Effector memory CD4-positive, alpha-beta T cell (primary cell): ENCODE measurements around the gene PATE4.
"Not testable (repeated sequence)": the region's sequence is repeated elsewhere in the genome, so short reads cannot be mapped to it uniquely, and the experiment has no call there.

Experiments
- DNase-seq, 3 donors: peaks; one replicate each; pipeline ENCODE4 v3.0.0-alpha.2; 2020
- H3K27ac ChIP-seq: 2 replicates; pipeline ENCODE4 v1.7.0; 2013; ENCODE audit warnings: mild to moderate bottlenecking, low read length, moderate library complexity; ENCODE audit not compliant: insufficient read depth, poor library complexity, severe bottlenecking
- H3K27me3 ChIP-seq: replicated peaks from 2 replicates; pipeline ENCODE4 v1.7.0; 2013; ENCODE audit warnings: mild to moderate bottlenecking, low read length; ENCODE audit not compliant: insufficient read depth, control insufficient read depth, poor library complexity, severe bottlenecking
- H3K36me3 ChIP-seq: 2 replicates; pipeline ENCODE4 v1.7.0; 2013; ENCODE audit warnings: mild to moderate bottlenecking, low read length, moderate library complexity; ENCODE audit not compliant: control insufficient read depth, insufficient read depth
- H3K4me1 ChIP-seq: 2 replicates; pipeline ENCODE4 v1.7.0; 2013; ENCODE audit warnings: low read length, mild to moderate bottlenecking; ENCODE audit not compliant: control insufficient read depth, insufficient read depth, poor library complexity, severe bottlenecking
- H3K4me3 ChIP-seq: 2 replicates; pipeline ENCODE4 v1.7.0; 2013; ENCODE audit warnings: low read length, low read depth, mild to moderate bottlenecking; ENCODE audit not compliant: insufficient read depth, poor library complexity, severe bottlenecking
- H3K9me3 ChIP-seq: 2 replicates; pipeline ENCODE4 v1.7.0; 2013; ENCODE audit warnings: mild to moderate bottlenecking, low read length, moderate library complexity; ENCODE audit not compliant: control insufficient read depth

Gene PATE4

GRCh38 chr11:125846188-125846587, 13.1 kb downstream of the PATE4 start:
- H3K27ac ChIP-seq = no peak overlapping the region
- H3K4me3 ChIP-seq = no peak overlapping the region
- H3K9me3 ChIP-seq = no peaks in the 10 kb centered on the region
- no peaks in the 10 kb centered on the region for H3K4me1 ChIP-seq
- DNase-seq = no peak
- H3K36me3 ChIP-seq = no peaks in the 10 kb centered on the region
- H3K27me3 ChIP-seq = no peaks in the 10 kb centered on the region

DNA sequence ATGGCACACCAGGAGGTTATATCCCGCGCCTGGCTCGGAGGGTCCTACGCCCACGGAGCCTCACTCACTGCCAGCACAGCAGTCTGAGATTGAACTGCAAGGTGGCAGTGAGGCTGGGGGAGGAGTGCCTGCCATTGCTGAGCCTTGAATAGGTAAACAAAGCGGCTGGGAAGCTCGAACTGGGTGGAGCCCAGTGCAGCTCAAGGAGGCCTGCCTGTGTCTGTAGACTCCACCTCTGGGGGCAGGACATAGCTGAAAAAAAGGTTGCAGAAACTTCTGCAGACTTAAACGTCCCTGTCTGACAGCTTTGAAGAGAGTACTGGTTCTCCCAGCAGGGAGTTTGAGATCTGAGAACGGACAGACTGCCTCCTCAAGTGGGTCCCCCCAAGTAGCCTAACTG, 24.6 kb downstream of the PATE4 start:
- not testable (repeated sequence) for H3K36me3 ChIP-seq, H3K9me3 ChIP-seq, DNase-seq, H3K4me3 ChIP-seq, H3K27me3 ChIP-seq, H3K27ac ChIP-seq, H3K4me1 ChIP-seq

DNA sequence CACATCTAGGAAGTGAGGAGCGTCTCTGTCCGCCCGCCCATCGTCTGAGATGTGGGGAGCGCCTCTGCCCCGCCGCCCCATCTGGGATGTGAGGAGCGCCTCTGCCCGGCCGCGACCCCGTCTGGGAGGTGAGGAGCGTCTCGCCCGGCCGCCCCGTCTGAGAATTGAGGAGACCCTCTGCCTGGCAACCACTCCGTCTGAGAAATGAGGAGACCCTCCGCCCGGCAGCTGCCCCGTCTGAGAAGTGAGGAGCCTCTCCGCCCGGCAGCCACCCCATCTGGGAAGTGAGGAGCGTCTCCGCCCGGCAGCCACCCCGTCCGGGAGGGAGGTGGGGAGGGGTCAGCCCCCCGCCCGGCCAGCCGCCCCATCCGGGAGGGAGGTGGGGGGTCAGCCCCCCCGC, 29.7 kb downstream of the PATE4 start:
- H3K9me3 ChIP-seq, H3K4me3 ChIP-seq, H3K27ac ChIP-seq, H3K36me3 ChIP-seq, H3K27me3 ChIP-seq, H3K4me1 ChIP-seq, DNase-seq: not testable (repeated sequence)

DNA sequence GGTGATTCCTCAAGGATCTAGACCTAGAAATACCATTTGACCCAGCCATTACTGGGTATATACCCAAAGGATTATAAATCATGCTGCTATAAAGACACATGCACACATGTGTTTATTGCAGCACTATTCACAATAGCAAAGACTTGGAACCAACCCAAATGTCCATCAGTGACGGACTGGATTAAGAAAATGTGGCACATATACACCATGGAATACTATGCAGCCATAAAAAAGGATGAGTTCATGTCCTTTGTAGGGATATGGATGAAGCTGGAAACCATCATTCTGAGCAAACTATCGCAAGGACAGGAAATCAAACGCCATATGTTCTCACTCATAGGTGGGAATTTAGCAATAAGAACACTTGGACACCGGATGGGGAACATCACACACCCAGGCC, 32.2 kb downstream of the PATE4 start:
- not testable (repeated sequence) for H3K27ac ChIP-seq, H3K27me3 ChIP-seq, H3K4me3 ChIP-seq, H3K4me1 ChIP-seq, H3K36me3 ChIP-seq, H3K9me3 ChIP-seq, DNase-seq

DNA sequence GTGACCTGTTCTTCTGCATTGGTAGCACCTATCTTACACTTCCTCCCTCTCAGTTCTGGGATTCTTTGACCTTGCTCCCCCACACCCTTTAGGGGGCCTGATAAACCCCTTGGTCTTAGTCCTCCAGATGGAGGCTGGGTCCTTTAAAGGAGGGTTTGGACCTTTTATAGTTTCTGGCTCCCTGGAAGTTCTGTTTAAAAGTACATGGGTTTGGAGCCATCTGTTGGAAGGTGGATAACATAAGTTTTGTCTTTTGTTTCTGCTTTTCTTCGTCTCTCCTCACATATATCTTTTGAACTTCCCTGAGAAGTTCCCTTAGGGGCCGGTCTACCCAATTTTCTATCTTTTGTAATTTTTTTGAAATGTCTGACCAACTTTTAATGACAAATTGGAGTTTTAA, 36.4 kb downstream of the PATE4 start:
- Histone ChIP-seq H3K27ac (no peak overlapping the region), H3K9me3 (no peaks in the 10 kb centered on the region), H3K4me3 (no peak overlapping the region), H3K27me3 (peaks cover under 1% of the 10 kb centered on the region), H3K4me1 (no peaks in the 10 kb centered on the region), H3K36me3 (no peaks in the 10 kb centered on the region)
- no peak for DNase-seq

GRCh38 chr11:125871391-125872137, 38.4 kb downstream of the PATE4 start:
- H3K9me3 ChIP-seq = no peaks in the 10 kb centered on the region
- H3K4me1 ChIP-seq = no peaks in the 10 kb centered on the region
- H3K27me3 ChIP-seq = peaks cover 2% of the 10 kb centered on the region
- H3K27ac ChIP-seq = no peak overlapping the region
- no peaks in the 10 kb centered on the region for H3K36me3 ChIP-seq
- no peak overlapping the region for H3K4me3 ChIP-seq
- DNase-seq = no peak

DNA sequence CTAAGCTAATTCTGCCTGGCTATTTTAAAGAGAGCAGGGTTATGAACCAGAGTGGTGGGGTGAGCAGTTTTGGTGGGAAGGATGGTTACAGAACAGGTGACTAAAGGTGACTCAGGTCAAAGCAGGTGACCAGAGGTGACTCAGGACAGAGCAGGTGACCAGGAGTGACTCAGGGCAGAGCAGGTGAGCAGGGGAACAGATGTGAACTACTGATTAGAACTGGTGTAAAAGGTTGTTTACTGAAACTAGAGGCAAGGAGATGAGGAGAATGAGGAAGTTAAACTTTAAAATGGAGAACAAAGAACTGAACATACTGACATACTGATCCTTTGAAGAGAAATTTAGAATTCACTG, 39.0 kb downstream of the PATE4 start:
- H3K9me3 ChIP-seq = no peaks in the 10 kb centered on the region
- H3K4me1 ChIP-seq = no peaks in the 10 kb centered on the region
- no peak overlapping the region for H3K27ac ChIP-seq
- no peaks in the 10 kb centered on the region for H3K36me3 ChIP-seq
- peaks cover 2% of the 10 kb centered on the region for H3K27me3 ChIP-seq
- DNase-seq = no peak
- H3K4me3 ChIP-seq = no peak overlapping the region

DNA sequence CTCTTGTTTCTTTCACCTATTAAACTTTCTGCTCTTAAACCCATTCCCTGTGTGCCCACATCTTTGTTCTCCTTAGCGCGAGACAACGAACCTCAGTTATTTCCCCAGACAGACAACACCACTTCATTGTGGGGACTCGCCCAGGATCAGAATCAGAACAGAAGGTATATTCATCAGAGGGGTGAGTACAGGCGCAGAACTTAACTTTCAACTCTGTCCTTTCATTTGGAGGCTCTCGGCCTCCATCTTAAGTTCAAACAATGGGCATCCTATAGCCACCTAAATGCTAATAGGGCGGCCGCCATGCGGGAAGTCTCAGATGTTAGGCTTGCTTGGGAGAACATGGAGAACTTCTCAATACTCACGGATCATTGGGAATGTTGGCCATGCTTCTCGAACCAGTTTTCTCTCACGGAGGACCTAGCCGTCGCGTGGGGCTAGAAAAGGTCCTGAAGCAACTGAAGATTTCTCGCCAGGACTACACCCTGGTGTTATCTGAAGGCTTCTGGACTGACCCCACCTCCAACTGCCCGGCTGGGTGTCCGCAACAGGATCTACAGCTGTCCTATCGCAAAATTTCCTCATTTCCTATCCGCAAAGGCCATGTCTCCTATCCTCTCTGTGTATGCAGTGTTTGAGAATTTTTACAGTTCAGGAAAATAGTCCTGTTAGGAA, 40.9 kb downstream of the PATE4 start:
- no peaks in the 10 kb centered on the region for H3K4me1 ChIP-seq
- H3K9me3 ChIP-seq = no peaks in the 10 kb centered on the region
- DNase-seq = no peak
- no peak overlapping the region for H3K4me3 ChIP-seq
- no peaks in the 10 kb centered on the region for H3K36me3 ChIP-seq
- no peak overlapping the region for H3K27ac ChIP-seq
- peaks cover 2% of the 10 kb centered on the region for H3K27me3 ChIP-seq

GRCh38 chr11:125874556-125875124, 41.5 kb downstream of the PATE4 start:
- Histone ChIP-seq H3K4me3 (no peak overlapping the region), H3K27ac (no peak overlapping the region), H3K4me1 (no peaks in the 10 kb centered on the region), H3K9me3 (no peaks in the 10 kb centered on the region), H3K36me3 (no peaks in the 10 kb centered on the region), H3K27me3 (peaks cover 2% of the 10 kb centered on the region)
- DNase-seq = peak in 1 of 3 donors; percentile 7

- Histone ChIP-seq H3K4me3 (no peak overlapping the region), H3K9me3 (no peaks in the 10 kb centered on the region), H3K27ac (no peak overlapping the region), H3K36me3 (no peaks in the 10 kb centered on the region), H3K27me3 (no peaks in the 10 kb centered on the region), H3K4me1 (no peaks in the 10 kb centered on the region)
- DNase-seq = no peak
These were observed 48.2 kb downstream of the PATE4 start for GRCh38 chr11:125881291-125881690.
